WI38 (cell line): Measurements from ENCODE around the gene LKAAEAR1.

Source experiments
- H3K4me3 ChIP-seq: 2 replicates; pipeline ENCODE4 v1.5.1; 2011; ENCODE audit warnings: low read depth, mild to moderate bottlenecking, control low read depth, low read length
- TF ChIP-seq, protein P1 (sequence below): IDR thresholded peaks from 2 replicates; pipeline ENCODE4 v1.5.1; 2012; ENCODE audit warnings: low read depth, mild to moderate bottlenecking, control low read depth, low read length

Gene LKAAEAR1

DNA sequence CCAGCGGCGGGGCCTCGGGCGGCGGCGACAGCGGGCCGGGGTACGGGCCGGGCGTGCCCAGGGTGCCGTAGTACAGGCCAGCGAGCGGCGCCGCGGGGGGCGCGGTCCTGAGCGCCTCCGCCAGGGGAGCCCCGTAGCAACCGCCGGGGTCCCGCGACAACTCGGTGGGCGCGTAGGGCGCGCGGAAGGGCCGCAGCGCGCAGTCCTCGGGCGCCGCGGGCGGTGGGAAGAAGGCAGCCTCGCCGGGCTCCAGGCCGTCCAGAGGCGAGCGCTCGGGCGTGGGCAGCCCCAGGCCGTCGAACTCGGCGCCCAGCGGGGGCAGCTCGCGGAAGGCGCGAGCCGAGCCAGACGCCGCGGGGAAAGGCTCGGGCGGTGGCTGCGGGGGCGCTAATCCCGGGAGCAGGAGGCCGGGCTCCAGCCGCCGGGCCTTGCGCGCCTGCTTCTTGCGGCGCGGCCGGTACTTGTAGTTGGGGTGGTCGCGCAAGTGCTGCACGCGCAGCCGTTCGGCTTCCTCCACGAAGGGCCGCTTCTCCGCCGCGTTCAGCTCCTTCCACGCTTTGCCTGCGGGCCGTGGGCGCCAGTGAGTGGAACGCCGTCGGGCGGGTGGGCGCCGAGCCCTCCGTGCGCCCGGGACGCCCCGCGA lies 35.7 kb downstream of the LKAAEAR1 start:
- no peak overlapping the region for H3K4me3 ChIP-seq
- TF ChIP-seq, protein P1, sequence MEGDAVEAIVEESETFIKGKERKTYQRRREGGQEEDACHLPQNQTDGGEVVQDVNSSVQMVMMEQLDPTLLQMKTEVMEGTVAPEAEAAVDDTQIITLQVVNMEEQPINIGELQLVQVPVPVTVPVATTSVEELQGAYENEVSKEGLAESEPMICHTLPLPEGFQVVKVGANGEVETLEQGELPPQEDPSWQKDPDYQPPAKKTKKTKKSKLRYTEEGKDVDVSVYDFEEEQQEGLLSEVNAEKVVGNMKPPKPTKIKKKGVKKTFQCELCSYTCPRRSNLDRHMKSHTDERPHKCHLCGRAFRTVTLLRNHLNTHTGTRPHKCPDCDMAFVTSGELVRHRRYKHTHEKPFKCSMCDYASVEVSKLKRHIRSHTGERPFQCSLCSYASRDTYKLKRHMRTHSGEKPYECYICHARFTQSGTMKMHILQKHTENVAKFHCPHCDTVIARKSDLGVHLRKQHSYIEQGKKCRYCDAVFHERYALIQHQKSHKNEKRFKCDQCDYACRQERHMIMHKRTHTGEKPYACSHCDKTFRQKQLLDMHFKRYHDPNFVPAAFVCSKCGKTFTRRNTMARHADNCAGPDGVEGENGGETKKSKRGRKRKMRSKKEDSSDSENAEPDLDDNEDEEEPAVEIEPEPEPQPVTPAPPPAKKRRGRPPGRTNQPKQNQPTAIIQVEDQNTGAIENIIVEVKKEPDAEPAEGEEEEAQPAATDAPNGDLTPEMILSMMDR: no peak

DNA sequence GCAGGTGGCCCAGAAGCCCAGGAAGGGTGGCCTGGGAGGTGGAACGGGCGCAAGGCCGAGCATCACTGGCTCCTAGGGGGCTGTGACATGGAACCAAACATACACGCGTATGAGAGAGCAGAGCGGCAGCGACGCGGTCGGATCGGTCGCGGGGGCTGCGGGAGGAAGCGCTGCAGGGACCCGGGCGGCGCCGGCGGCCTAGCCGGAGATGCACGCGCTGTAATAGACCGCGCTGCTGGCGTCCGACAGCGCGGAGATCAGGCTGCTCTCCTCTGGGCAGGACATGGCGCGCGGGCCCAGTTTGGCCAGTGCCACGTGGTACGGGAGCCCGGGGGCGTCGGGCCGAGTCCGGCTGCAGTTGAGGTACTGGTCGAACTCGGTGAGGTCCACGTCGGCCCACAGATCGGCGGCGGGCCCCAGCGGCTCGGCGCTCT lies 36.2 kb downstream of the LKAAEAR1 start:
- H3K4me3 ChIP-seq: no peak overlapping the region
- TF ChIP-seq, protein P1: no peak

DNA sequence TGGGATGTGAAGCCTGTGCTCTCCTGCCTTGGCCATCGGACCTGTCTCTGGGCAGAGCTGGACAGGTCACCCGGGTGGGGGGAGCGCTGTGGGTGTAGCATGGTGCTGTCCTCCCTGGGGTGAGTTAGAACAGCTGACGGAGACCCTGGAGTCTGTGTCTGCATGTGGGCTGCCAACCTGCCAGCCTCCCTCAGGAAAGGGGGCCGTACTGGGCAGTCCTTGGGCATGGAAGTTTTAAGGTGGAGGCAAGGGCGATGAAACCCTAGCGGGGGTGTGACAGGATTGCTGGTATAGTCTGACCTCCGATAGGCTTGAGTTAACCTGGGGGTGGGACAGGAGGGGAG lies 37.2 kb downstream of the LKAAEAR1 start:
- H3K4me3 ChIP-seq: no peak overlapping the region
- TF ChIP-seq, protein P1: no peak

DNA sequence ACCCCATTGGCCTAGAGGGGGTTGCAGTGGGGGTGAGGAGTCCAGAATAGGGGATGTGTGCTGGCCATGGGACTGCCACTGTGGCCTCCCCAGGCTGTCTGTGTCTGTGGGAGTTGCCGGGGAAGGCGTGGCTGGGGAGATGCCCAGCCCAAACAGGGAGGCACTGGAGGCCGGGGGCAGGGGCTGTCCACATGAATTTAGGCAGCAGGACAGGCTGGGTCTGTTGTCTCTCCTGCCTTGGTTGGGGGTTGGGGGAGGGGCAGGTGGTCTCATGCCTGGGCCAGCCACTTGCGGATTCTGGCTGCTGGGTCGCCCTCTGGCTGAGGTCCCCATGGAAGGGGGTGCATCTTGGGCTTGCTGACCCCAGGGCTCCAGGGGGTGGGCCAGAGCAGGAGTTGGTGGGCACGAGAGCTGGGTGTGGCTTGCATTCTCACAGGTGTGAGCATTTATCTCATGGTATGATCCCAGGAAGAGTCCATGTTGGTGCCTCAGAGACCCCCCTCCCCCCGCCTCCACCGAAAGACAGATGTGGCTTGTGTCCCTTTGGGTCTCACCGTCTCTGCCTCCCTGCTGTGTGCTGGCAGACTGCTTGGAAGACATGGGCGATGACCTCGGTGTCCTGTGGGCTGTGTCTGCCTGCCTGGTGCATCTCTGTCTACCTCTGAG lies 38.7 kb downstream of the LKAAEAR1 start:
- TF ChIP-seq, protein P1: no peak
- H3K4me3 ChIP-seq: no peak overlapping the region

DNA sequence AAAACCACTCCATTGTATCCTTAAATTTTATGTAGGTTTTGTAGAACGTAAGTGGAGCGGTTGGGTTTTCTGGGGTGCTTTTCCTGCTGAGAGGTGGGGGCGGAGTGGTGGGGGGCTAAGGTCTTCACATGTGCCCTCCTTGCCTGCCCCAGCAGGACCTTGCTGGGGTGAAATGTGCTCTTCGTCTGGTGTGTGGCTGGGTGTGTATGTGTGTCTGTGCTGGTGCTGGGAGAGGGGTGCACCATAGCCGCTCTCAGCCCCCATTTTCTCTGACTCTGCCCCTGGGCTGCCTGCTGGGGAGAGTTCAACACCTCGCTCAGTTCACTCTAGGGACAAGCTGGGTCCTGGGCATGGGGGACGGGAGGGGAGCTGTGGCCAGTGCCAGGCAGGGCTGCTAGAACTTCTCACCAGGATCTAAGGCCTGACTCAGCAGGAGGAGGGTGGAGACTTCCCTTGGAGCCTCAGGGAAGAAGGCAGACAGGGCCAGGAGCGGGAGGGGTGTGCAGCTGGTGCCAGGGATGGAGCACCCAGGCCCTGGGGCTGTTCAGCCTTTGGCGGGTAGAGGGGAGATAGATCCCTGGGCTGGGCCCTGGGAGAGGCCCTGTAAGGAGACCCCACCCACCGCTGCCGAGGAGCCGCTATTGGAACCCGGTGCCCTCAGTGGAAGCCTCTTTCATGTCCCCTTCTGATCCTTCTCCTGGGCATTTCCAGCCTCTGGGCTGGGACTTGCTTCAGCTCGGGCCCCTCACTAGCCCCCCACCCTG lies 39.5 kb downstream of the LKAAEAR1 start:
- TF ChIP-seq, protein P1: no peak
- no peak overlapping the region for H3K4me3 ChIP-seq

DNA sequence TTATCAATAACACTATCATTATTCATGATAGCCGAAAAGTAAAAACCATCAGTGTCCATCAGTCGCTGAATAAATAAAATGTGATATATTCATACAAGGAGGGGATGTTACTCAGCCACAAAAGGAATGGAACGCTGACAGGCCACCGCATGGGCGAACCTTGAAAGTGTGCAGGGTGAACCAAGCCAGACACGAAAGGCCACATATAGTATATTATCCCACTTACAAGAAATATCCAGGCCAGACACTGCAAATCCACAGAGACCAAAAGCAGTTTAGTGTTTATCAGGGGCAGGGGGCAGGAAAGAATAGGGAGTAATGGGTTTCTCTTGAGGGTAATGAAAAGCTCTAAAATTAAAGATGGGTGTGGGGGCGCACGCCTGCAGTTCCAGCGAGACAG lies 40.4 kb downstream of the LKAAEAR1 start:
- no peak overlapping the region for H3K4me3 ChIP-seq
- TF ChIP-seq, protein P1: no peak

DNA sequence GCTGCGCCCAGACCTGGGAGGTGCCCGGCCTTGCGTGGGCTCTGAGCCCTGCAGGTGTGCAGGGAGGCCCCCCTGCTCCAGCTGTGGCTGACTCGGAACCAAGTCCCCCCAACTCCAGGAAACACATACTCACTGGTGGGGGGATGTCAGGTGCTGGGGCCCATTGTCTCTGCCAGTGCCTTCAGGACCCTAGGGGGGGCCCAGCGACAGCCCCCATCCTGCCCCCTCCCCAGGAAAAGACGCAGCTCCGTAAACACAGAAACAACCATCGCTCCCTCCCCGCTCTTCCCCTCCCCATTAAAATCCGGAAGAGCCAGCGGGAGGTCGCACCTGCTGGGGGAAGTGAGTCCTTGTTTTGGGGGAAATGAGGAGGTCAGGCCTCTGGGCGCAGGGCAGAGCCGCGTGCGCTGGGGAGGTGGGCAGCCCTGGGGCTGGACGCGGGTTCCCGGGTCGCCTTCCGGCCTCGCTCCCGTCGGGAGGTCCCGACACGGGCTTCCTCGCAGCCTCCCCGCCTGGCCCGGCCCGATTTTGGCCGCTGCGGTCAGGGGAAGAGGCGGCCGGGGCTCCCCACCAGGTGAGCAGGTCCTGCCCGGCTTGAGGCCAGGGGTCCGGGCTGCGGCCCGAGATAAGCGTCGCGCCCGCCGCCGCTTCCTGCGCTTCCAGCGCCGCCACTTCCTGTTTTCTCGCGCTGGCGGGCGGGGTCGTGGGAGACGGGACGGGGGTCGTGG lies 42.0 kb downstream of the LKAAEAR1 start:
- TF ChIP-seq, protein P1: no peak
- H3K4me3 ChIP-seq: peak overlapping the region; percentile 39
